SK-N-MC (cell line): Measurements from ENCODE around the gene ERBB3.

Experiments
- EZH2 ChIP-seq: fragments of 200-600 bp; sonication (generic); IDR thresholded peaks from one replicate; pipeline ENCODE4 v1.6.1; 2017; ENCODE audit warnings: antibody characterized with exemption
- POLR2AphosphoS5 ChIP-seq: IDR thresholded peaks from 2 replicates; pipeline ENCODE4 v1.6.1; 2012; ENCODE audit warnings: mild to moderate bottlenecking, low read depth, low read length, borderline replicate concordance

- TF ChIP-seq EZH2 (no peak), POLR2AphosphoS5 (no peak)
Observed at GRCh38 chr12:56102683-56103065, 22.7 kb downstream of the ERBB3 start.
